HEK293 (cell line): ENCODE measurements around the gene PFN3.

Experiments
- RBAK ChIP-seq: fragments of 450-650 bp; formaldehyde crosslinking; IDR thresholded peaks from 2 replicates; pipeline ENCODE4 v1.5.1; 2016; ENCODE audit warnings: missing biosample characterization, missing genetic modification characterization
- ZNF274 ChIP-seq, 2 experiments: fragments of 200-500 bp in 1 of 2; fragments of 450-650 bp in 1 of 2; sonication (Bioruptor generic) in 1 of 2; formaldehyde crosslinking in 1 of 2; IDR thresholded peaks; 2 replicates each; pipeline versions ENCODE4 v1.5.1 to v1.6.1; 2014 to 2016; ENCODE audit warnings: borderline replicate concordance in 1 of 2, inconsistent platforms in 1 of 2, low read length in 1 of 2, missing biosample characterization in 1 of 2, missing genetic modification characterization in 1 of 2
- ZNF510 ChIP-seq: fragments of 450-650 bp; formaldehyde crosslinking; IDR thresholded peaks from 2 replicates; pipeline ENCODE4 v1.5.1; 2018; ENCODE audit warnings: mild to moderate bottlenecking, missing genetic modification characterization, missing biosample characterization; ENCODE audit not compliant: insufficient replicate concordance
- ZNF530 ChIP-seq: fragments of 450-650 bp; formaldehyde crosslinking; IDR thresholded peaks from 2 replicates; pipeline ENCODE4 v1.5.1; 2016; ENCODE audit warnings: low read depth, missing biosample characterization, missing genetic modification characterization
- ZNF660 ChIP-seq: fragments of 450-650 bp; IDR thresholded peaks from 2 replicates; pipeline ENCODE4 v1.5.1; 2018; ENCODE audit warnings: missing biosample characterization, mild to moderate bottlenecking, missing genetic modification characterization
- TF ChIP-seq, protein P1 (sequence below): fragments of 450-650 bp; formaldehyde crosslinking; IDR thresholded peaks from 2 replicates; pipeline ENCODE4 v1.5.1; 2016; ENCODE audit warnings: missing biosample characterization, missing genetic modification characterization
- TF ChIP-seq, protein P2 (sequence below): fragments of 450-650 bp; formaldehyde crosslinking; IDR thresholded peaks from 2 replicates; pipeline ENCODE4 v1.5.1; 2016; ENCODE audit warnings: missing biosample characterization, missing genetic modification characterization

DNA sequence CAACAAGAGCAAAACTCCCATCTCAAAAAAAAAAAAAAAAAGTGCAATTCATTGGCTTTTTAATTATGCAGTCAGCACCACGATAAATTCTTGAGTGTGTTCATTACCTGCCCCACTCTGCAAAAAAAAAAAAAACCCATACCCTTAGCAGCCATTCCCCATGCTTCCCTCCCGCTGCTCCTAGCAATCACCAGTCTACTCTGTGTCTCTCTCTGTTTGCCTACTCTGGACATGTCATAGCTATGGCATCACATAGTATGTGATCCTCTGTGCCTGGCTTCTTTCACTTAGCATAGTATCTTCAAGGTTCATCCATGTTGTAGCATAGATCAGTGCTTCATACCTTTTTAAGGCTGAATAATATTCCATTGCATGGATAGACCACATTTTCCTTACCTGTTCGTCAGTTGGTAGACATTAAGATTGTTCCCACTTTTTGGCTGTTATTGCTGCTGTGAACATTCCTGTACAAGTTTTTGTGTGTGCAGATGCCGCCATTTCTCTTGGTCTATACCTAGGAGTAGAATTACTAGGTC, 39.1 kb upstream of the PFN3 start:
- TF ChIP-seq RBAK (no peak), ZNF274 (IDR thresholded peaks at IDR 0.05; ENCODE audit: low read length) (no peak), ZNF274 (tag by site-specific recombination; IDR thresholded peaks at IDR 0.05; ENCODE audit: borderline replicate concordance) (no peak), ZNF530 (no peak), ZNF510 (tag by site-specific recombination) (no peak), ZNF660 (tag by site-specific recombination) (no peak)
- TF ChIP-seq, protein P1, sequence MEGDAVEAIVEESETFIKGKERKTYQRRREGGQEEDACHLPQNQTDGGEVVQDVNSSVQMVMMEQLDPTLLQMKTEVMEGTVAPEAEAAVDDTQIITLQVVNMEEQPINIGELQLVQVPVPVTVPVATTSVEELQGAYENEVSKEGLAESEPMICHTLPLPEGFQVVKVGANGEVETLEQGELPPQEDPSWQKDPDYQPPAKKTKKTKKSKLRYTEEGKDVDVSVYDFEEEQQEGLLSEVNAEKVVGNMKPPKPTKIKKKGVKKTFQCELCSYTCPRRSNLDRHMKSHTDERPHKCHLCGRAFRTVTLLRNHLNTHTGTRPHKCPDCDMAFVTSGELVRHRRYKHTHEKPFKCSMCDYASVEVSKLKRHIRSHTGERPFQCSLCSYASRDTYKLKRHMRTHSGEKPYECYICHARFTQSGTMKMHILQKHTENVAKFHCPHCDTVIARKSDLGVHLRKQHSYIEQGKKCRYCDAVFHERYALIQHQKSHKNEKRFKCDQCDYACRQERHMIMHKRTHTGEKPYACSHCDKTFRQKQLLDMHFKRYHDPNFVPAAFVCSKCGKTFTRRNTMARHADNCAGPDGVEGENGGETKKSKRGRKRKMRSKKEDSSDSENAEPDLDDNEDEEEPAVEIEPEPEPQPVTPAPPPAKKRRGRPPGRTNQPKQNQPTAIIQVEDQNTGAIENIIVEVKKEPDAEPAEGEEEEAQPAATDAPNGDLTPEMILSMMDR (tag by site-specific recombination): no peak
- TF ChIP-seq, protein P2, sequence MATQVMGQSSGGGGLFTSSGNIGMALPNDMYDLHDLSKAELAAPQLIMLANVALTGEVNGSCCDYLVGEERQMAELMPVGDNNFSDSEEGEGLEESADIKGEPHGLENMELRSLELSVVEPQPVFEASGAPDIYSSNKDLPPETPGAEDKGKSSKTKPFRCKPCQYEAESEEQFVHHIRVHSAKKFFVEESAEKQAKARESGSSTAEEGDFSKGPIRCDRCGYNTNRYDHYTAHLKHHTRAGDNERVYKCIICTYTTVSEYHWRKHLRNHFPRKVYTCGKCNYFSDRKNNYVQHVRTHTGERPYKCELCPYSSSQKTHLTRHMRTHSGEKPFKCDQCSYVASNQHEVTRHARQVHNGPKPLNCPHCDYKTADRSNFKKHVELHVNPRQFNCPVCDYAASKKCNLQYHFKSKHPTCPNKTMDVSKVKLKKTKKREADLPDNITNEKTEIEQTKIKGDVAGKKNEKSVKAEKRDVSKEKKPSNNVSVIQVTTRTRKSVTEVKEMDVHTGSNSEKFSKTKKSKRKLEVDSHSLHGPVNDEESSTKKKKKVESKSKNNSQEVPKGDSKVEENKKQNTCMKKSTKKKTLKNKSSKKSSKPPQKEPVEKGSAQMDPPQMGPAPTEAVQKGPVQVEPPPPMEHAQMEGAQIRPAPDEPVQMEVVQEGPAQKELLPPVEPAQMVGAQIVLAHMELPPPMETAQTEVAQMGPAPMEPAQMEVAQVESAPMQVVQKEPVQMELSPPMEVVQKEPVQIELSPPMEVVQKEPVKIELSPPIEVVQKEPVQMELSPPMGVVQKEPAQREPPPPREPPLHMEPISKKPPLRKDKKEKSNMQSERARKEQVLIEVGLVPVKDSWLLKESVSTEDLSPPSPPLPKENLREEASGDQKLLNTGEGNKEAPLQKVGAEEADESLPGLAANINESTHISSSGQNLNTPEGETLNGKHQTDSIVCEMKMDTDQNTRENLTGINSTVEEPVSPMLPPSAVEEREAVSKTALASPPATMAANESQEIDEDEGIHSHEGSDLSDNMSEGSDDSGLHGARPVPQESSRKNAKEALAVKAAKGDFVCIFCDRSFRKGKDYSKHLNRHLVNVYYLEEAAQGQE (tag by site-specific recombination): no peak
